GM20000 (cell line): ENCODE measurements around the gene TRDN.
A peak's percentile ranks its signal among the peaks of the same experiment; 100 is the strongest.

Experiments
- DNase-seq: peaks from one replicate; pipeline ENCODE4 v3.0.0; 2012; ENCODE audit warnings: low spot score
- TF ChIP-seq, protein P1 (sequence below): IDR thresholded peaks from 2 replicates; pipeline ENCODE4 v1.5.1; 2012; ENCODE audit warnings: mild to moderate bottlenecking, control low read depth; ENCODE audit errors: extremely low read depth, missing control alignments

Gene TRDN

DNA sequence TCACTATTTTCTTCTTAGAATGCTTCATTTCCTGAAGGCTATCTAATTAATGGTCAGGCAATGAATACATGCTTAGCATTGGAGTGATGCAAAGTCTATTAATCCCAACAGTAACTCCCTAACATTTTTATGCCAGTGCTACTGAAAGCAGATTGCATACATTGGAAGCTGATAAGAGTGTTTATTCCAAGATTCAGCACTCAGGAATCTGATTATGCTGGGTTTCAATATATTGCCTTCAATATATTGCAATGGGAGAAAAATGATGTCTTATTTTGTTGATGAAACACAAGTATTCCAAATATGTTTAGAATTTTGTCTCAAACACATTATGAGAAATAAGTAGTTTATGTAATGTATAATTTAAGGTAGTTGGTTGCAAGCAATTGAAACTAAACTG lies 26.7 kb upstream of the TRDN start:
- TF ChIP-seq, protein P1, sequence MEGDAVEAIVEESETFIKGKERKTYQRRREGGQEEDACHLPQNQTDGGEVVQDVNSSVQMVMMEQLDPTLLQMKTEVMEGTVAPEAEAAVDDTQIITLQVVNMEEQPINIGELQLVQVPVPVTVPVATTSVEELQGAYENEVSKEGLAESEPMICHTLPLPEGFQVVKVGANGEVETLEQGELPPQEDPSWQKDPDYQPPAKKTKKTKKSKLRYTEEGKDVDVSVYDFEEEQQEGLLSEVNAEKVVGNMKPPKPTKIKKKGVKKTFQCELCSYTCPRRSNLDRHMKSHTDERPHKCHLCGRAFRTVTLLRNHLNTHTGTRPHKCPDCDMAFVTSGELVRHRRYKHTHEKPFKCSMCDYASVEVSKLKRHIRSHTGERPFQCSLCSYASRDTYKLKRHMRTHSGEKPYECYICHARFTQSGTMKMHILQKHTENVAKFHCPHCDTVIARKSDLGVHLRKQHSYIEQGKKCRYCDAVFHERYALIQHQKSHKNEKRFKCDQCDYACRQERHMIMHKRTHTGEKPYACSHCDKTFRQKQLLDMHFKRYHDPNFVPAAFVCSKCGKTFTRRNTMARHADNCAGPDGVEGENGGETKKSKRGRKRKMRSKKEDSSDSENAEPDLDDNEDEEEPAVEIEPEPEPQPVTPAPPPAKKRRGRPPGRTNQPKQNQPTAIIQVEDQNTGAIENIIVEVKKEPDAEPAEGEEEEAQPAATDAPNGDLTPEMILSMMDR, result no peak
- DNase-seq, result no peak

DNA sequence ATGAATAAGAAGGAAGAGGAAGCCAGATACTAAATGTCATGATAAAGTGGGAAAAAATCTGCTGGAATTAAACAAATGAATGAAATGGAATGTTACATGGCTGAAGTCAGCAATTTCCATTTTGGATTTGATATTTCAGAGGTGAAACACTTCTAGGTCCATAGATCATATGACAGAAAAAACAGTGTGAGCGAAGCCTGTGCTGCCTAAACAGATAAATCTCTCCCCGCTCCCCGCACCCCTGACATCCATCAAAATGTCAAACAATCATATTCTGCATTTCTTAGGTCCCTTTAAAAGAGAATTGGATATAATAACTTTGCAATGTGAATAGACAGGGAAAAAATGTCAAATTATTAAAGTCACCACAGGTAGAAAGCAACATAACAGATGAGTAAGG lies 26.0 kb upstream of the TRDN start:
- no peak for DNase-seq
- TF ChIP-seq, protein P1, result no peak

DNA sequence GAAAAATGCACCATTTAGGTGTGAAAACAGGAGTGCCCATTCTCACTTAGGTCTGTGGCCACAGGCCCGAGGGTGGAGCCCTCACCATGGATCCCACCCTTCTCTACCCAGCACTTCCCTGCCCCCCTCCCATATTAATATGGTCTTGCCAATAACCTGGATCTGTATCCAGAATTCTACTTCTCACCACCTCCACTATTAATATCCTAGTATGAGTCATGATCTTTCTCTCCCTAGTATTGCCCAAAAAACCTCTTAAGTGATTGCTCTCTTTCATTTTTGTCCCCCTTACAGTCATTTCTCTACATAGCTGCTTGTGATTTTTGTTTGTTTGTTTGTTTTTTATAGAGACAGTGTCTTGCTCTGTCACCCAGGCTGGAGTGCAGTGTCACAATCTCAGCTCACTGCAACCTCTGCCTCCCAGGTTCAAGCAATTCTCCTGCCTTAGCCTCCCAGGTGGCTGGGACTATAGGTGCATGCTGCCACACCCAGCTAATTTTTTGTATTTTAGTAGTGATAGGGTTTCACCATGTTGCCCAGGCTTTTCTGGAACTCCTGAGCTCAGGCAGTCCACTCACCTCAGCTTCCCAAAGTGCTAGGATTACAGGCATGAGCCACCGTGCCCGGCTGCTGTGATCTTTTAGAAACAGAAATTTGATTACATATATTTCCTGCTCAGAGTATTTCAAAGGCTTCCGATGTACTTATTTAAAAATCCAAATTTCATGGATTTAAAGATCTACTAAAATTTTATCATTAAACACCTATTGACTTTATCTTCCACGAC lies 24.5 kb upstream of the TRDN start:
- DNase-seq, result no peak
- TF ChIP-seq, protein P1, result no peak

DNA sequence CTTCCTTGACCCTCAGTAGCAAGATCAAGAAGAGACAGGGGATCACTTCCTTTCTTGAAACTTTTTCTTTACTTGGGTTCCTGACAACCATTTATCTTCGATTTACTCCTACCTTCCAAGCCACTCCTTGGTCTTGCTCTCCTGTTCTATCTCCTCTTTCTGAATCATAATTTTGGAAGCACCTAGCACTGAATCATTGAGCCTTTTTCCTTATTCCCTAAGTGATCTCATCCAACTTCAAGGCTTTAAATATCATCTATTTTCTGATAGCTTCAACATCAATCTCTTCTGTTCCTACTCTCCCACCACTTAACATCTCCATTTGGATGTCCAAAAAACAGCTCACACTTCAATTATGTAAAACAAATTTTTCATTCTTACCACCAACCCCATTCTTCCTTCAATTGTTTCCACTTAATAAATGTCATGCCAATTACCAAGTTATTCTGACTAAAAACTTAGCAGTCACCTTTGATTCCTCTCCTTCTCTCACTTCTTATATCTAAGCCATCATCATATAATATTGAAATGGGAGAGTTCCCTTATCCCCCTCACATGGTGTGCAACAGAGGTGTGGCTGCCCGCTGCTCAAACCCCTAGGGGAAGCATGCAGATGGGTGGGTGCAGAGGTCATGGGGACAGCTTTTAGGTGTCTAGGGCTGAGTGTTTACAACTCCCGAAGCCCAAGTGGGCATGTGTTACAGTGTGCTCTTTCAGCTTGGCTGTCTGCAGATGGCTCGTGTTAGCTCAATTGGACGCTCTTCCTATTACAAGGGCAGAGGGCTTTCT lies 23.4 kb upstream of the TRDN start:
- no peak for DNase-seq
- TF ChIP-seq, protein P1, result no peak

DNA sequence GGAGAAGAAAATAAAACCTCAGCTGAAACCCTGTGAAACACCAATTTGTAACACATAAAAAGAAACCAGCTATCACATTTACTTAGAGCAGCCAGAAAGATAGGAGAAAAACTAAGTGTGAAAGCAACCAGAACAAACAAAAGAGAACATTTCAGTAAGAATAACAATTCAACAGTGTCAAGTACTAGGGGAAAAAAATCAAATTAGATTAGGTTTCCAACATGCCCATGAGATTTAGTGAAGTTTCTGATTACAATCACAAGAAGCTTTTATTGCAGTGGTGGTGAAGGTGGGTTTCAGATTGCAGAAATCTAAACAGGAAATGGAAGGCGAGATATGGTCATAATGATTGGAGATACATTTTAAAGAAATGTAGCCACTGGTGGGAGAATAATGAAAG lies 22.1 kb upstream of the TRDN start:
- no peak for DNase-seq
- TF ChIP-seq, protein P1, result no peak

DNA sequence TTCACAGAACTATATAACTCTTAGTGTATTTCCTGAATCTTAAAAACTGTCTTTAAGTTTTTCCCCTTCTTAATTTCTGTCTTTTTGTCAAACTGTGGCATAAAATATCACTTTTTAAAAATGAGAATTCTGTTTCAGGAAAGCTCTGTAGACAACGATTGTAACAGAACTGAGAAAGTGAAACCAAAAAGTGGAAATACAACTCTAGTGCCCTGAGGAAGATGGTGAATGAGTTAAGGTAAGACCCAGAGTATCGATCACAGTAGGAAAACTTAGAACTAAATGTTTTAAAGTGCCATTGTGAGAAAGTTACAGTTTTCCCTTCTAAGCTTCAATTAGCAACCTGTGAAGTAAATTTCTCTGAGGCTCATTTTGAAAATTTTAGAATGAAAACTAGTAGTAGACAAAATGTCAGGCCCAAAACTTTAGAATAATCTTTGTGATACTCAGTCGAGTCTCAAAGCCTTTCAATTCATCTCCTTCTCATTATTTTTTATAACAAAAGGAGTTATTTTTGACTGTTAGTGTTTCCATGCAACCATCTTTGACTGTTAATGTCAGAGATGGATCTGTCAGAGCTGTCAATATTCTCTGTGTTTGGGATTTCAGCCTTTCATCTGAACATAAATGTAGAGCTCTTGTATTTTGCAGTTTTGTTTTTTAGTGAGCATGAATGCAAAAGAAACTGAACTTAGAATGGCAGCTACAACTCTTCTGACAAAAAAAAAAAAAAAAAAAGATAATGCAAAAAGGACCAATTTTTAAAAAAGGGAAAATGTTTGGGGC lies 19.0 kb upstream of the TRDN start:
- peak; percentile 5 for DNase-seq

More for the DNA sequence above, 19.0 kb upstream of the TRDN start:
- TF ChIP-seq, protein P1, result no peak
